Activated naive CD8-positive, alpha-beta T cell treated with anti-CD3 and anti-CD28 coated beads, Interleukin-2, amount 50 U/mL, for 16 hours (primary cell): ENCODE results near the gene RSL24D1.

Experiments
- DNase-seq: peaks from one replicate; pipeline ENCODE4 v3.0.0-alpha.2; 2020; ENCODE audit warnings: low read depth, low spot score

RSL24D1 gene

GRCh38 chr15:55196458-55197361, at the start of gene RSL24D1:
Gene RSL24D1, minus strand, starts transcription at chr15:55196941. Its CDS starts 51 bp downstream, at chr15:55196890.
- DNase-seq, result peak; percentile 92

GRCh38 chr15:55245059-55245458, 48.3 kb upstream of the RSL24D1 start:
- no peak for DNase-seq

DNA sequence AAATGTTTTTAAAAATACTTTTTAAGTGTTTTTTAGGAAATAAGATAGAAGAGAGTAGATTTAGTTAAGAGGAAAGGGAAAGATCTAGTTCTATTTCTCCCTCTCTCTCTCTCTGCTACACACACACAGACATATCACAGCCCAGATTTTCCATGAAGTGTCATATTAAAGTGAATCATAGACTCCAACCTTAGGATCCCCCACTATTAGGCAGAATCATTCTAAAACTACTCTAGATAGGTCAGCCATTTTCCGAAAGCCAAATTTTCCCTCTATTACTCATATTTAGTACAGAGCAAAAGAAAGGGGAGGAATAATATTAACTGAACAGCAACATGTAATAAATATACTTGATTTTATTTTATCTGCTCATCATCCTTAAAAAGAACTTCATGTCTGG, 45.1 kb upstream of the RSL24D1 start:
- DNase-seq, result no peak

DNA sequence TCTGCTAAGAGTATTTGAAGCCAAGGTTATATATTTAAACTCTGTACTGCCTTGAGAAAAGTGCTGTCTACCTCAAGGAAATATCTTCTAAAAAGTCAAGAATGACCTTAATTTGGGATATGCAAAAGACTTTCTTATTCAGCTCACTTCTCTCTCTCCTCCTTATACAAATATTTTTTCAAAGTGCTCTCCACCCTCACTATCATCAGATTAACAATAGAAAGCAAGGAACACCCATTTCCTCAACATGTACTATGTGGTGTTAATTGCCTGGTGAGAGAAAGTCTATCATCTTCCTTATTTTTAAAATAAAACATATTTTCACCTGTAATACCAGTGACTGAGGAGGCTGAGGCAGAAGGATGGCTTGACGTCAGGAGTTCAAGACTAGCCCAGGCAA, 44.4 kb upstream of the RSL24D1 start:
- DNase-seq, result no peak

GRCh38 chr15:55240125-55240760, 43.5 kb upstream of the RSL24D1 start:
- DNase-seq, result no peak

DNA sequence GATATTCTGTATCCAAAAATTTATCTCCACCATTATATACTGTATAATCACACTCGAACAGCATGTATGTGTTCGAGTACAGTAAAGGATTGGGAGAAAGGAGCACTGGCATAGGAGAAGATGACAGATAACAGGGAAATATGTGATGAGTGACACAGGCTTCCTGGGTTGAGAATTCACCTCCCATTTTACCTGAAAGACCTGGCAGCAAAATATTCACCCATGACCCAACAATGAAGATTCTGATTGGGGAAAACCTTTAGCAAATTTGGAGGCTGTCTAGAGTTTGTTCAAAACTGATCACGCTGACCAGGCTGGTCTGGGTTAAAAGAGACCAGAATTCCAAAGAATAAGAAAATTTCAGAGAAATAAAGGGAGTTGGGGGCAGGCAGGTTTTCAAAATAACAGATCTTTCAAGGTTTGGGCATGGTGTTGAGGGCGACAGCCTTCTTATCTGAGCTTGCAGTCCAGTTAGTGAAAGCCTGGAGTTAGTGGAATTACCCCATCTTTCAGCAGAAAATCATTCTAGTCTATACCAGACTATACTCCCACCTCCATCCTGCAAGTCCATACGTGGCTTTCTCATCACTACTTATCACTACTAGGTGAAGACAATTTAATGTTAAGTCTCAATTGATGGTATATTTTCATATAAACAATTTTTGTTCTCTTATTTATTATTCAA, 42.8 kb upstream of the RSL24D1 start:
- DNase-seq, result no peak

DNA sequence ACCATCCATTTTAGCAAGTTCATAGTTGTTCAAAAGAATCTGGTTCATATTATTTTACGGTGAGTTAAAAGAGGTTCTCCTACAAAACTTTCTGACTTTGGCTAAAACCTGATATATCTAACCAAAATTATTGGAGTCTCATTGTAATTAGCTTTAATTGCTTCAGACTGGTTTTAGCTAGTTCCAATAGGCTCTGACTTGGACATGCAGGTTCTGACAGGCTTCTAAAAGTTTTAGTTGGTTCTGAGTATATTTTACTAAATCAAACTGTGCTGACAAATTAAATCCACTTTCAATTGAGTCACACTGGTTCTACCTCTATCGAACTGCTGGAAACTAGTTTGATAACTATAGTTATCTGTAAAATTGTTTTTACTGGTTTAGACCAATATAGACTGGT, 42.1 kb upstream of the RSL24D1 start:
- DNase-seq, result no peak

DNA sequence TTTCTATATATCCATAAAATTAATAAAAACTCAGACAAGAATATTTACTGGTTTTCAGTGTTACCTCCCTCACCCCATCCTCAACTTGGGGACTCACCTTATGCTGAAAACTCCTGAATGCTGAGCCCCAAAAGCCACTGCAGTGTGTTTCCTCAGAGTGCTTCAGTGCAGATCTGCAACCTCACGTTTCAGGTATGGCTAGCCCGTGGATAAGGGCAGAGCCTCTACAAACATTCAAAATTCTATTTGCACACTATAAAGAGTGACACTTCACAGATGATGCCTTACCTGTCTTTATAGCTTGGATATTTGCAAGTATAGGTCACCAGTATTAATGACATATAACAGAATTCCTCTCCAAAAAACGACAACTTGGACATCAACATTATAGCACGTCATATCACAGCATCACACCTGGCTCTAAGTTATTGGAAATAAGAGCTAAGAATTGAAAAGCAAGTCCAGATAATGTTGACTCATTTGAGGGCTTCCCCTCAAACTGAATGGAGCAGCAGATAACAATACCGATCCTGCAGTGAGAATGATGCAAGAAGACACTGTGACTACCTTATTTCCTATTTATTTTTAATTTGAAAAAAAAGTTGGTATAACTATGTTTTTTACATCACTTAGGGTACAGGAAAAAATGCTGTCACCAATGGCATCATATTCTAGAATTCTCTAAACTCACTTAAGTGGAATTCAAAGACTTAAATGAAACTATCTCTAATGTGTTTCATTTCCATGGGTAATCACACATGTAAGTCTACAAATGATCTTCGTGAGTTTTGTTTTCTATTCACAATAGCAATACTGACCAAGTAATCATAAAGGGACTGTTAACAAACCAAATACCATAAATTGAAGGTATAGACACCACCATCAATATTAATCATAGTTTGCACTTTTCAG, 40.7 kb upstream of the RSL24D1 start:
- DNase-seq, result no peak

GRCh38 chr15:55235546-55236036, 38.9 kb upstream of the RSL24D1 start:
- DNase-seq, result no peak

GRCh38 chr15:55234800-55235104, 38.0 kb upstream of the RSL24D1 start:
- no peak for DNase-seq

- DNase-seq, result no peak
Measured at GRCh38 chr15:55234104-55234799, 37.5 kb upstream of the RSL24D1 start.

DNA sequence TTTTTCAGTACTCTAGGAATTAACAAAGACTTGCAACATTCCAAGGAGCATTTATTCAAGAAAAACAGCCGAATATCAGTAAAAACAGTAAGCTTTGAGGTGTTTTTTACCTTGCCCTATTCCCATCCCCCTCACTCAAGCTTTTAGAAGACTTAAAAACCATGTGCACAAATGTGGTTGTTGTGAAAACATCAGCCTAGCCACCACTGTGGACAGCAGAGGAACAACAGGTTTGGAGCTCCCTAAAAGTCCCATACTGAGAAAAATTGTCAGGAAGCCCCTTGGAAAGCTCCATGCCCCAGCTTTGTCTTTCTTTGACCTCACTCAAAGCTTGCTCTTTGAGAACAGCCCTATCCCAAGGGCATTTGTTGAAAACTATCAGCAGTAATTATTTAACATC, 34.7 kb upstream of the RSL24D1 start:
- DNase-seq, result no peak

- DNase-seq, result no peak
Measured at GRCh38 chr15:55230953-55231352, 34.2 kb upstream of the RSL24D1 start.

DNA sequence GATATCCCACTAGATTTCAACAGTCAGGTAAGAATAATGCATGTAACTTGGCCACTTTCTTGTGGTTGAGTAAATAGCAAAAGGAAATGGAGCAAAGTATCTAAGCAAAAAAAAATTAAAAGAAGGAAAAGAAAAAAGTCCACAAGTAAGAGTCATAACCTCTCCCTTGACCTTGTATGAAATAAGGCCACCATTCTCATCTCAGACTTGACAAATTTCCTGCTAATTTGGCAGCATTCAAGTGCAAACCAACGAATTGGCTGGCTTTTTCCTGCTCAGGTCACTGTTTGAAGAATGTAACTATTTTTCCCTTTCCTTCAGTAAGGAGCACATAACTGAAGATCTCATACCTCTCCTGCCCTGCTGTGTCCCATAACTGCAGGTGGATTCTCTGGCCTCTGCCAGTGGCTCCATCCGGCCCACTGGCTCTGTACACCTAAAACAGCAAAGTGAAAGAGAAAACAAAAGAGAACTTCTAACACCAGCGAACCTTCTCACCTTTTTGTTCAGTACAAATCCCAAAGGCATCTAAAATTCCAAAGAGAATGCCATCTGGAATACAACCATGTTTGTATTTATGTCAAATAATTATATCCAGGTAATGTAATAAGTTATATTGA, 33.4 kb upstream of the RSL24D1 start:
- DNase-seq, result no peak

GRCh38 chr15:55226127-55226526, 29.4 kb upstream of the RSL24D1 start:
- DNase-seq, result no peak

- no peak for DNase-seq
Measured at GRCh38 chr15:55224892-55225291, 28.2 kb upstream of the RSL24D1 start.

GRCh38 chr15:55222588-55222987, 25.8 kb upstream of the RSL24D1 start:
- no peak for DNase-seq

DNA sequence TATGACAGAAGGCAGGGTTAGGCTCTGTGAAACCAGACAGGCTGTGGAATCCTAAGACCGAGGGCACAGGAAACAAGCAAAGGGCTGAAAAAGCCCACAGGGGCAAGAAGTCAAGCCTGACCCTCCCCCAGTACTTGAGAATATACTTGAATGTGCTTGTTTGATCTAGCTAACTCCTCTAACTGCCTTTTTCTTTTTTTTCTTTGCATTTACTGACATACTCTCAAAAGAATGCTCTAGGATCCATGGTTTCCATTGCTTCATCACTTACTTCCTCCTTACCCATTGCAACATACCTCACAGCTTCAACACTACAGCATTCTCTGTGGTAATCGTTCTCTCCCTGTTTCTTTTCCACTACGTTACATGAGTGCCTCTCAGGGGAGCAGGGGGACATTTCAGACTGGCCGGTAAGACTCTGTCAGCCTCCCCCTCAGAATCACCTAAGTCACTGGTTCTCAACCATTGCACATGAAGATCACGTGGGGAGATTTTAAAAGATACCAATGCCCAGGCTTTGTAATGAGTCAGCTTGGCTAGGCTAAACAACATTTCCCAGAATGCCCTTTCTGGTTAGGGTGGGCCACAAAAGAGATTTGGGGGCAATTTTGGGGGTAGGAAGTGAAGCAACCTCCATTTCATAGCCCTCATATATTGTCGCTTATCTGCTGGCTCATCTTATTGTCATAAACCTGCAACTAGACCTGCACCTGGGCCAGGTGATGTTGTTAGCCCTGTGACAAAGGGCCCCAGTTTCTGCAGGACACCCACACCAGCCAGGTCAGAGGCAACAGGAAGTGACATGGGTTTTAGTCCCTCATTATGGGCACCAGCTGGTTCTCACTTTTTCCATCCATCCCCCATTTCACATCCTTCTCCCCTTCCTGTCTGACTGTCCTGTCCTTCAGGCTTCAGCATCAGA, 24.6 kb upstream of the RSL24D1 start:
- DNase-seq, result no peak

DNA sequence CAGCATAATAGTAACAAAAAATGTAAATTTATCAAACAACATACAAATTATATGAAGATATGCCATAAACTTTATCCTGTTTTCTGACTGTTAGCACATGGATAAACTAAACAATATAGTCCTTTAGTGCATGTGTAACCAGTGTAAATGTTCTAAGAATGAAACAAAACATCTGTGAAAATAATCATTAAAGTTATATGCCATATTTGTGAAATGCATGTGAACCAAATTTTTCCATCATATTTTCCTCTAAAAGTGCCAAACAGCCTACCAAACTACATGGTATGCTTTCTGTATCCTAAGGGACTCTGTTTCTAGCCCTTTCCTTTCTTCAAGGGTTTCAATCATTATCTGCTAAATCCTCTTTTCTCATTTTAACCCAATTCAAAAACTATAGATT, 23.9 kb upstream of the RSL24D1 start:
- no peak for DNase-seq
